ENCODE data around the gene TMEM209.

DNA sequence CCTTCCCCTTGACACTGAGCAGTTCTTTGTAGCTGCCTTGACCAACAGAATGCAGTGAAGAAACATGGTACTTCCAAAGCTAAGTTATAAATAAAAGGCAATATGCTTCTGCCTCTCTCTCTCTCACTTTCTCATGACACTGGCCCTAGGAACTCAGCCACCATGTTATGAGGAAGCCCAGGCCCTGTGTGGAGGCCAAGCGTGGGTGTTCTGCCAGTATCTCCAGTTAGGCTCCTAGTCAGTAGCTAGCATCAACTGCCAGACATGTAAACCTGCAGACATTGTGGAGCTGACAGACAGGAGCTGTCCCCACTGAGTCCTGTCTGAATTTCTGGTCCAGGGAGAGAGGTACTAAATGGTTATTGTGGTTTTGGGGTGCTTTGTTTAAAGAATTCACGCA lies 45.2 kb downstream of the TMEM209 start:
- TF ChIP-seq, protein P1, sequence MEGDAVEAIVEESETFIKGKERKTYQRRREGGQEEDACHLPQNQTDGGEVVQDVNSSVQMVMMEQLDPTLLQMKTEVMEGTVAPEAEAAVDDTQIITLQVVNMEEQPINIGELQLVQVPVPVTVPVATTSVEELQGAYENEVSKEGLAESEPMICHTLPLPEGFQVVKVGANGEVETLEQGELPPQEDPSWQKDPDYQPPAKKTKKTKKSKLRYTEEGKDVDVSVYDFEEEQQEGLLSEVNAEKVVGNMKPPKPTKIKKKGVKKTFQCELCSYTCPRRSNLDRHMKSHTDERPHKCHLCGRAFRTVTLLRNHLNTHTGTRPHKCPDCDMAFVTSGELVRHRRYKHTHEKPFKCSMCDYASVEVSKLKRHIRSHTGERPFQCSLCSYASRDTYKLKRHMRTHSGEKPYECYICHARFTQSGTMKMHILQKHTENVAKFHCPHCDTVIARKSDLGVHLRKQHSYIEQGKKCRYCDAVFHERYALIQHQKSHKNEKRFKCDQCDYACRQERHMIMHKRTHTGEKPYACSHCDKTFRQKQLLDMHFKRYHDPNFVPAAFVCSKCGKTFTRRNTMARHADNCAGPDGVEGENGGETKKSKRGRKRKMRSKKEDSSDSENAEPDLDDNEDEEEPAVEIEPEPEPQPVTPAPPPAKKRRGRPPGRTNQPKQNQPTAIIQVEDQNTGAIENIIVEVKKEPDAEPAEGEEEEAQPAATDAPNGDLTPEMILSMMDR (IDR thresholded peaks at IDR 0.05): no peak
- TF ChIP-seq POLR2A (IDR thresholded peaks at IDR 0.05): no peak

All from vagina (tissue), 2 donors.